HG03342 (cell line): ENCODE measurements around the gene STK24.

Experiments
- ATAC-seq: cut with Tn5 transposase; IDR thresholded peaks from one replicate; pipeline ENCODE4 v1.9.1; 2021; ENCODE audit warnings: mild to moderate bottlenecking, moderate library complexity; ENCODE audit not compliant: unreplicated experiment

The STK24 gene

DNA sequence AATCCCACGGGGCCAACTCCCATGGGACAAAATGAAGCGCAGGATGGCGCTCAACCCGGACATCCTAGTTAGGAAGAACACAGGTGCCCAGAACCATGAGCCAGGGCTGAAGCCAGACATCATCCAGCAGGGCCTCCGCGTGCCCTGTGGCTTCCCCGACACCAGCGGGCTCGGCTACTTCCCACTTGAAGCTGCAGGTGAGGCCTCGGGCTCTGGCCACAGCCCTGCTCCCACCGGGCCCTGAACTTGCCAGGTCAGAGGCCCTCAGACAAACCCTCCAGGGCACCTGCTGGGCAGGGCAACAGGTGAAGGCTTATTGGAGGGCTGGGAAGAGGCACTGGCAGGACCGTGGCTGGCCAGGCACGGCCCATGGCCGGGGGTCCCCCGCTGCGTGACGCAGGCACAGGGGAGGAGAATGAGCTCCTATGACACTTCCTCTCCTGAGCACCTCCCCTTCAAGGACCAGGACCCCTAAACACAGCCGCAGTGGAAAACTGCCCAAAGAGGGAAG is 117.7 kb downstream of the STK24 start:
- no peak for ATAC-seq

DNA sequence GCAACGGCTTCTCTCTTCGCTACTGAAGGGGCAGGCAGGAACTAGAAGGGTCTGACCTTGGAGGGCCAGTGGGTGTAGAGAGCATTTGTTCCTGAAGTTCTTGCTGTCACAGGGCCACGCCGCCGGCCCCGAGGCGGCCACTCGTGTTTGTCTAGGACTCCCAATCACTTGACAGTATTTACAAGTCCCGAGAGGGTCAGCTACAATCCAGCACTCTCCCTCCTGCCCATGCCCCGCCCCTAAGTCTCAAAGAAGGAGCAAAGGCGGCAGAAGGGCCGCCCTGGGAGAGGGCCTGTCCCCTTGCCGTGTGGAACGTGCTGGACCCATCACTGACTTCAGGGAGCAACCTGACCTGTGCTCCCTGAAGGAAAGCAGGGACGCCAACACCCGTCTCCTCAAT is 118.5 kb downstream of the STK24 start:
- ATAC-seq = no peak

DNA sequence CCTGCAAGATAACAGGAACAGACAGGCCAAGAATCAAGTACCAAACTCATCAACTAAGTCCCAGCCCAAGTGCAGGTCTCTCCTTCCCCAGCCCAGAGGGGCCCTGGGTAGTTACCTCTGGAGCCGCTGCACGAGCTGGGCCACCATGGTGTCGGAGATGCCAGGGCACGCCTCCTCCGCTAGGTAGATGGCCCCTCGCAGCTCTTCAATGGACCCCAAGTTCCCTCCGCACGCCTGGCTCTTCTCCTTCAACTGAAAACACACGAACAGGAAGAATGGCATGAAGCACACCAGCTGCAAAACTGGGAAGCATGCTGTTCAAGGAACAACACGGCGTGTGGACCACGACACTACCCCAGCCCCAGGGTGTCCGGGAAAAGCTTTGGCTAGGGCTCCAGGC is 119.9 kb downstream of the STK24 start:
- no peak for ATAC-seq

DNA sequence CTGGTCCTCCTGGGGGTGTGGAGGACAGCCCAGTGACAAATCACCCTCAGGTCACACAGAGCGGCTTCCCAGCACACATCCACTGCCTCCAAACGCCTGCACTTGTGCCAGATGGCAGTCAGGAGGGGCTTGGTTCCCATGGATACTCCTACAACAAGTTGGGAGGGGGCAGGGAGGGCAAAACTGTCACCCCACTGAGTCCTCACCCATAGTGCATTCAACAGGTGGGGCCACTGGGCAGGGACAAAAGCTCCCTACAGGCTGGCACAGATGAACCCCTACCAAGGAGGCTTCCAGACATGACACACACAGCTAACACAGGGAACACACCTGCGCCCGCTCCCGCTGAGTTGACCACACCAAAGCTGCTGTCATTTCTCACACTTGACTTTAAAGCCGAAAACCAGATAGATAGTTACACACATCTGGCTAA is 120.5 kb downstream of the STK24 start:
- ATAC-seq = no peak

DNA sequence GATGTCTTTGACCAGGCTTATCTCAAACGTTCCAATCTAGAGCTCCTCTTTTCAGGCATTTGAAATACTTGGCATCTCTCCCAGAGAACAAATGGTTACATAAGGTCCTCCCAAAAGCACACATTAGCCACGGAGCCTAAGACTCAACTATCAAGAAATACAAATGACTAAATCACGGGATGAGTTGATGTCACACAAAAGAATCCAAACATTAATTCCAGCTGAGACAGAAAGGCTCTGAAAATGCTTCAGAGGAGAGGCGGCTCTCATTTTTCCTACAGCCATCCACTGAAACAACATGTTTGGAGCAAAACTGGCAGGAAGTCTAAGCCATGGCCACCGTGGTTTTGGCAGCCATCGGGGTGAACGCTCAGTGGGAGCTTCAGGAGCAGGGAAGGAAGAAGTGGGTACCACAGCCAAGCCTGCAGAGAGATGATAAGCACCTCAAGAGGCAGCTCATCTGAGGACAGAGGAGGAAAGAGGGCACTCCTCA is 122.5 kb downstream of the STK24 start:
- no peak for ATAC-seq

DNA sequence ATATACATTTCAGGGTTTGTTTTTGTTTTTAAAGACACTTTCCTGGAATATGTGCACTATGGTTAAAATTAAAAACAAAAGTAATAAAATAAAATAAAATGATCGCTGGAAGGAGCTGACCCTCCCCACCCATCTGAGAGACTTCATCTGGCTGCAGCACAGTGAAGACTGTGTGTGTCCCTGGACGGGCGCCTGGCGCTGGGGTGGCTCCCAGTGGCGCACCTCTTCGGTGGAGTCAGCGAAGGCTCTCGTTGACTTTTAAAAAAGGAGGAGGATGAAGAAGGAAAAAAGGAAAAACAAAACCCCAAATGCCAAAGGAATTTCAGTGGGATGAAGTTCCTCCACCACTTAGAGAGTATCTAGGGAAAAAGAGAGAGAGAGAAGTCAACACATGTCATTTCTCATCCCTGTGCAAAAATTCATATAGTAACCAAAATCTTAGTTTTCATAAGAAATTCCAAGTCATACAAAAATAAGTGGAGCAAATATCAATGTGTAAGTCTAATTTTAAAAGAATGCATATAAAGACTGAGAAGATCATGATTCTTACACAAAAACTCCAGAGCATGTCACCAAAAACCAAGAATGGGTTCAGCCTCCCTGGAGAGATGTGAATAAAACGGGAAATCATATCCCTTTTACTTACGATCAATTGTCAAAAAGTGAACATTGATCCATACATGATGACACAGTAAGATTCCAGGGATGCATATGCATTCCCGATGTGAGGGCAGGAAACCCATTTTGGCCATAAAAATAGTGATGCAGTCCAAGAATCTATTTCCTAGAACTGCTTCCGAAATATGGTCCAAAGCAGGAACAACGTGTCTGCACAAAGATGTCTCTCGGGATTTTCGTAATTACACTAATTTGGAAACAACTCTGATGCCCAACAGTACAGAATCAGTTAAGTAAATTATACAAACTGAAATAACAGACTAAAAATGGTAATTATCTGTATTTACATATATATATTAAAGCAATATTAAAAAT is 123.8 kb downstream of the STK24 start:
- ATAC-seq = no peak

DNA sequence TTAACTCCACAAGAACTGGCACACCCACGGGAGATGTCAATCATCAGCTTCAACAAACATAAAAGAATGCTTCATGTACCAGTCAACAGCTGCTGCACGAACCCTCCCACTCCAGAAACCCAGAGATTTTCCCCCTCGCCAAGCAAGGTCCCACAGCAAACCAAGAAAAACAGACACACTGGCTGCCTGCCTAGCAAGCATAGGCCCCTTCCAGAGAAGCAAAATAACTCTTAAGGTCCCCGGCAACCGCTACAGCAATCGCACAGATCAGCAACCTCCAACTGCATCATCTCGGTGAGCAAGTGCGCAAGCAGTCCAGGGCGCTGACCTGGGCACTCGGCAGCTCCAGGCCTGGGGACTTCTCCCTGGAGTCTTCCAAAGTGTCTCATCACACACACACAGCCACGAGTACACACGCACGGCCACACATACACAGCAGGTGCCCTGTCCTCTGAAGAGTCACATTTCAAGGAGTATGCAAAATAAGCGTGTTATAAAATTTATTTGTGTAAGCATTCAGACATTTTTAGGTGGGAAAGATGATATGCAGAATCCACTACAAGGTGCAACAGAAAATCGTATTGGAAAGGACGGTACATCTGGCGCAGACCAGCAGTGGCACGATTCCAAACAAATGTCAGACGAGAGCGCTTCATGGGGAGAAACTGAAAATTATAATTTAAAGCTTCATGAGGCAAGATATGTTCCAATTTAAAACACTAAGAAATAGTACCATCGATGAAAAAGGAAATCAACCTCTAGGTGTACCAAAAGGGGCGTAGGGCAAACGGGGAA is 125.0 kb downstream of the STK24 start:
- ATAC-seq = no peak

DNA sequence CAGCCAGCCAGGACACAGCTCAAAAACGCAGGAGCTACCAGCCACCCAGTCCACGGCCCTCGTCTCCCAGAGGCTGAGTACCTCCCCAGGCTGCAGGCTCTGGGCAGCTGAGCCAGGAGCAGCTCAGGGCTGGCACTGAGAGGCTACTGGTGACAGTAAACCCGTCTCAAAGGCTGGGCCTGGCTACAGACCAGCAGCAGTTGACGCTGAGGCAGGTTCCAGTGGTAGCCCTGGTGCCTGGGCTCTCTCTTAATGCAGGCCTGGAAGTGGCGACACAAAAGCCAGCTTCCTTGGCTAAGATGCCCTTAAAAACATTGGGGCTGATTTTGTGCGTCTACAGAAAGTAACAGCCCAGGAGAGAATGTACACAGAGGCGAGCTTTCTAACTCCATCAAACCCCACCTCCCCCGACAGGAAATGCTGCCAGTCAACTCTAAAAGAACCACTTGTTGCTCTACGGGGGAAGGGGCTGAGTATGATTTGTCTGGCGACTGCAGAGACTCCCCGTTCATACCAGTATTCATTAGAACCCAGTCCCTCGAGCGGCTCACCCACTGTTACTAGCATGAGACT is 126.3 kb downstream of the STK24 start:
- no peak for ATAC-seq

DNA sequence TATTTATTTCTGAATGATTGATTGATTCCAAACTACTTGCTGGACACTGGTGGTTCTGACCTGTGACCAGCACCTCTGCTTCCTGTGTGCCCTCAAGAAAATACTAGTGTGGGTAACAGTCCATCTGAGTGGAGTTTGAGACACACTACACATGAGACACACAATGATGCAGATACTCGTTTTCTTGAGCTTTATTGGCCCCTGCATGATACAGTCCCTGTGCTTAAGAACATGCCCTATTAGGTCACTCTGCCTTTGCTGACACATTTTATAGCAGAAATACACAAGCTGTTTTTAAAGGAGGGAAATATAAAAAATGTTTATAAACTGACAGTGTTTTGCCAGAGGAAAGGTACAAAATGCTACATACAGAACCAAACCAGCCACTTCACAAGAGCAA is 126.9 kb downstream of the STK24 start:
- ATAC-seq = no peak

DNA sequence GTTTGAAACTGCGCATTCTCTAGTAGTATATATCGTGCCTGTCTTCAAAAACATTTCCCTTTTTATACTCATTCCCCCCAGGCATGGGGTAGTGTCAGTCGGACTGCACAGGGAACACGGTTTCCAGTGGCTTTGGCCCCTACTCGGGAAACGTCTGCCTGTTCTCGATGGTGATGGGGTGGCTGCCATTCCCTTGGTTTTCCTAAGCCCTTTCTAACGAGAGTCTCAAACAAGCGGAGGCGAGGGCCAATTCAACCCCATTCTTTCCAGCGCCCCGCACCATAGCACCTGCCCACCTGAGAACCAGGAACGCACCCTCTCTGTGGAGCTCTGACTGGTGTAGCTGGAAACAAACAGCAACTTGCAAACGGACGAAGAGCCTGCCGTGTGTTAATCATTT is 127.6 kb downstream of the STK24 start:
- ATAC-seq = no peak

DNA sequence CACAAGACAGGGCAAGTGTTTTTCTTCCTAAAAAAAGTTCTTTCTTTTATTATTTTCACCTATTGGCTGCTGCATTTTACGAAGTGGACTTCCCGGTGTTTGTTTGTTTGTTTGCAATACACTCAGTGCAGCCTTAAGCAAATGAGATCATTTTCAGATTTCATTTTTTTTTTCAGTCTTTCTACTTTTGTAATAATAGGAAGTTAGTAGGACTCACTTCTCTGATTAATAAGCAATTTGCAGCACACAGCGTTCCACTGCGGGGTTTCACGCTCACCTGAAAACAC is 128.3 kb downstream of the STK24 start:
- ATAC-seq = no peak

DNA sequence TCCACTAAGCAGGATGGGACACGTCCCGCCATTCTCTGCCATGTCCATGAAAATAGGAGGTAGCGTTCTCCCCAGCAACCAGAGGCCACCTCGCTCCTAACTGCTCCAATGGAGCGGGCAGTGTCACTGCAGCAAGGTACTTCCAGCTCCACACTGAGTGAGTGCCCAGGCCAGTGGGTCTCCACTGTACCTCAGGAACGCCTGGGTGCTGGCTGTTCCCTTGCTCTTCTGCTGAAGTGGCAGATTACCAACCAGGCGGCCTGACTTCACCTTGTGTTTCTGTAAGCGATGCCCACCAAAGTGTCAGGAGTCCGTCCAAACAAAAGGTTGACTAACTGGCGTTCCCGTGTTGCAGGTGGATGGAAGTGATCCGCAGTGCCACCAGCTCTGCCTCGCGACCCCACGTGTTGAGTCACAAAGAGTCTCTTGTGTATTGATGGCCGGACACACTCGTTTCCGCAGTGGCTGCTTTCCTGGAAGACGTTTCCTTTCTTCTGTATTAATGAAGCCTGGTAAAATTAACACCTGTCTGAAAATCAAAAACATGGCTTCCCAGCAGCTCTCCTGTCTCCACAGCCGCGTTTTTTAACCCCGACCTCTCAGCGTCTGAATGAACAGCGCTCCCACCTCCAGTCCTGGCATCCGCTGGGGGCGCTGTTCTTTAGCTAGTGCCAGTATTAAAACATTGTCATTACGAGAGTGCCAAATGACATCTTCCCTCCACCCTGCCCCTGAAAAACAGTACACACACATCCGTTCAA is 128.8 kb downstream of the STK24 start:
- ATAC-seq = no peak

DNA sequence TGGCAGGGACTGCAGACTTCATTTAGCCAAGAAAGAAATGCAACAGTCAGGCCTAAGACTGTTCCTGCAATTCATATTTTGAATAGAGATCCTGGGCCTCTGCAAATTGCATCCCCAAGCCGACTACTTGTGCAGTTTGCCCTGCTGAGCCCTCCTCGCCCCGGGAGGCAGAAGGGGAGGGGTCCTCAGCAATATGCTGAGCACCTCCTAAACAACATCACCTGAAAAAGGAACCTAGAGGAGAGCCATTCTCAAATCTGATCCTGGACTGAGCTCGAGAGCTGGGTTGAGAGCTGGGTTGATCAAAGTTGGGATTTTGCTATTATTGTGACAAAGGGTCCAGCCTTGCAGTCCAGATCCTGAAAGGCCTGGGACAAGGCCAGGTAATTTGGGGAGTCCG is 129.8 kb downstream of the STK24 start:
- ATAC-seq = no peak

DNA sequence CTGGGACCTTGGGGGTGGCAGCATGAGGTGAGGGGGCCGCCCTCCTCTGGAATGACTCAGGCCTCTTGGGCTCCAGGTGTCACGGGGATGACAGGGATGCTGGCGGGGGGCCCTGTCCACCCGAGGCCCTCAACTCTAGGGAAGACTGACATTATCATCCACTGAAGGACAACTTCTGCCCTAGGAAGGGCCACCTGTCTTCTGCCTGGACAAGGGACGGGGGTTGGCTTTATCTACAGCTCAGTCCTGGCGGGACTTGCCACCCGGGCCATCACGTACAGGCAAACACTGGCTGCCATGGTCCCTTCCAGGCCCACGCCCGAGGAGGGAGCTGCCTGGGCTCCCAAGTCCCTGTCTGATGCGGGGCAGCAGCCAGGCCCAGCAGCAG is 130.7 kb downstream of the STK24 start:
- ATAC-seq = no peak

DNA sequence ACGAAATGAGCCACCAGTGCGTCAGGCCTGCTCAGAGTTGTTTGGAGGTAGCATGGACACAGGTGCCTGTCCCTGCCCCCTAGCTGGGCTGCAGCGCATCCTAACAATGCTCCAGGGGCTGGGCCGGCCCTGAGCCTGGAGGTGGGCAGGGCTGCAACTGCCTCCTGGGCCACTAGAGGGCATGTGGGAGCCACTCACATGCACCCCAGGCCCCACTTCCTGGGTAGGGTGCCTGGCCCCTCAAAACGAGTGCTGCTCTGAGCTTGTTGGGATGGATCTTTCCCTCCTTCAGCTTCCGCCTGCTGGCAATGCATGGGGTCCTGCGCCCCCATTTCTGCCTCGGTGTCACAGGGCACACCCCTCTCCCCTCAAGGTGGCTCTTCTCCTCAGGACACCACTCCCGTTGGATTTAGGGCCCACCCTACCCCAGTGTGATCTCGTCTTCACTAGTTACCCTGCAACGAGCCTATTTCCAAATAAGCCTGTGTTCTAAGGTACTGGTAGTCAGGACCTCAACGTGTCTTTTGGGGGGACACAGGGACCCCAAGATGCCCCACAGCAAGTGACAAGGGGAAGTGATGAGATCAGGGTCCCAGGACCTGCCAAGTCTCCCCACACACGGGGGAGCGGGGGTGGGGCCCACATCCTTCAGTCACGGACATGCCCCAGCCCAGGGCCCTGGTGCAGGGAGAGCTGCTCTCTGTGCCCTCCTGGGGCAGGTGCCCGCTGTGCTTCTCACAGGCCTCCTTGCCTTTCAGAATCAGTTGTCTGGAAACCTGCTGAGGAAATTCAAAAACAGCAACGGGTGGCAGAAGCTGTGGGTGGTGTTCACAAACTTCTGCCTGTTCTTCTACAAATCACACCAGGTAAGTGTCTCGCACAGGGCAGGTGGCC is 131.3 kb downstream of the STK24 start:
- peak; percentile 95 for ATAC-seq

DNA sequence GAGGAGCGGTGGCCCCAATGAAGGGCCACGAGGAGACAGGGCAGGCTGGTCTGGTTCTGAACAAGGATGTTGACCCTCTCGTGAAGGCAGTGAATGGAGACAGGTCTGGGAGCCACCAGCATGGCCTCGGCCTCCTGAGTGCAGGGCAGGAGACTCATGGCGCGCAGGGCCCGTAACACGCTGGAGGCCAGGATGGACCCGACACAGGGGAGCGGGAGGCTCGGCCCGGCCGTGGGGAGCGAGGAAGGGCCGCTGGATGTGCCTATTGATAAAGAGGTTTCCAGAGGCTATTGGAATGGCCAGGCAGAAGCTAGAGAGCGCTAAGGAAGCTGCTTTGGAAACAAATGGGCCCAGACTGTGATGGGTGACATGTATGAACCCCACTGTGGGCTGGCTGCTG is 132.5 kb downstream of the STK24 start:
- no peak for ATAC-seq

DNA sequence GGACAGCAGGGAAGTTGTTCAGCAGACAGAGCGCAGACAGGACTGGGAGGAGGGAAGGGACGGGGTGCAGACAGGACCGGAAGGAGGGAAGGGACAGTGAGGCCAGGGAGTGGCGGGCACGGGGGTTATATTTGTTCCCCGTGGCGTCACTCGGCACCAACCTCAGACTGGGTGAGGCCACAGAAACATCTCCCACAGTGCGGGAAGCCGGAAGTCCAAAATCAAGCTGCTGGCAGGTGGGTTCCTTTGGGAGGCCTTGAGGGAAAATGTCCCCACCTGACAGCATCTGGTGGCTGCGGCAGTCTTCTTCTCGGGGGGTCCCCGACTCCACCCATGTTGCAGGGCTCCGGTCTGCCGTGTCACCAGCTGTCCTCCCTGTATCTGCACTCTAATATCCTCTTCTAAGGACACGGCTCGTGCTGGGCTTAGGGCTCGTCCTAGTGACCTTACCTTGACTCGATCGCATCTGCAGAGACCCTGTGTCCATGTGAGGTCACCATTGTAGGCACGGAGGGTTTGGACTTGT is 133.0 kb downstream of the STK24 start:
- no peak for ATAC-seq

DNA sequence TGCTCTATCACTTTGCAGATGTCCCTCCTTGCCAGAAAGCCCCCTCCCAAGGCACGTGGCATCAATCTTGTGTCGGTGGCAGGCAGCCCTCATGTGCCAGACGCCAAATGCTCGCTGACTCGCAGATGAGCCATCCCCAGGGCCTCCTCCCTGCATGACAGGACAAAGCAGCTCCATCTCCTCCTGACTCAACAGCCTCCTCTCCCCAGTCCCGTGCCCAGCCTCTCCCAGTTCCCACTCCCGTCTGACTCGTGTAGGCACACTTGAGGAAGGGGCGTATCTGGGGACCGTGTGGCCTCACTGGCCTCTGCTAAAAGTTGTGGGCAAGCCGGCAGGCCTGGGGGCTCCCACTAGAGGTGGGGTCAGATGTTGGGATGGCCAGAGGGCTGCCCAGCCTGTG is 133.6 kb downstream of the STK24 start:
- ATAC-seq = no peak

DNA sequence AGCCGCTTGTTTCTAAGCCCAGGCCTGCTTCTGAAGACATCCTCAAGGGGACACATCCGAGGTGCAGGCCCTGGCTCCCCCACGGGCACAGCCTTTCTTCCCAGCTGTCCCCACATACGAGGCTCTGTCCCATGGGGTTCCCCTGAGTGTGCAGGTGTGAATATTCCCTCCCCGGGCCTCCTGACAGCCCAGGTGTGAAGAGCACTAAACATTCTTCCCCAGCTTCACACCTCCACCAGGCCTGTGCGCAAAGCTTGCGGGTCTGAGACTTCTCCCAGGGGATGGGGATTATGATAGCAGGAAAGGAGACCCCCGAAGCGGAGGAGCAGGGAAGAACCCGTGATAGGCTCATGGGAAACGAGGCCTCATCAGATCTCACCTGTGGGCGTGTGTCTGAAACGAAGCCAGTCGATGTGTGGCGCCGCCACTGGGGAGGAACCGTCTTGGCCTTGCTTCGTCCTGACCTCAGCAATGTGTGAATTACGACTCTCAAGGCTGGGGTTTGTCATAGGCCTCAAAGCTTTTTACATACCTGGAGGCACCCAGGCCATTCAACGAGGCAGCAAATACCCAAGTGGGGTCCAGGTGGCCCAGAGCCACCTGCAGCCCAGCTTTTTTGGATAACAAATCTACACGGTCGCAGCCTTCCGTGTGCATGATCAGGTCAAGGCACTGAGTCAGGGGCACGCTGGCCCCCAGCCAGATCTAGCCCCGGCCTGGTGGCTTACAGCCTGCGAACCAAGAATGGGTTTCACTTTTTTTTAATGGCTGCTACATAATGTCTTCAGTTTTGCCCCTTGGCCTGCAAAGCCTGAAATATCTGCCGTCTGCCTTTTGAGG is 134.3 kb downstream of the STK24 start:
- ATAC-seq = no peak
